Stimulated activated CD4-positive, alpha-beta T cell treated with anti-CD3 and anti-CD28 coated beads, Interleukin-2, amount 100 ng/mL, for 4 hours (primary cell): ENCODE results near the gene KNSTRN.

ENCODE experiments used
- DNase-seq: peaks from one replicate; pipeline ENCODE4 v3.0.0-alpha.2; 2020; ENCODE audit warnings: low read depth

Gene KNSTRN

DNA sequence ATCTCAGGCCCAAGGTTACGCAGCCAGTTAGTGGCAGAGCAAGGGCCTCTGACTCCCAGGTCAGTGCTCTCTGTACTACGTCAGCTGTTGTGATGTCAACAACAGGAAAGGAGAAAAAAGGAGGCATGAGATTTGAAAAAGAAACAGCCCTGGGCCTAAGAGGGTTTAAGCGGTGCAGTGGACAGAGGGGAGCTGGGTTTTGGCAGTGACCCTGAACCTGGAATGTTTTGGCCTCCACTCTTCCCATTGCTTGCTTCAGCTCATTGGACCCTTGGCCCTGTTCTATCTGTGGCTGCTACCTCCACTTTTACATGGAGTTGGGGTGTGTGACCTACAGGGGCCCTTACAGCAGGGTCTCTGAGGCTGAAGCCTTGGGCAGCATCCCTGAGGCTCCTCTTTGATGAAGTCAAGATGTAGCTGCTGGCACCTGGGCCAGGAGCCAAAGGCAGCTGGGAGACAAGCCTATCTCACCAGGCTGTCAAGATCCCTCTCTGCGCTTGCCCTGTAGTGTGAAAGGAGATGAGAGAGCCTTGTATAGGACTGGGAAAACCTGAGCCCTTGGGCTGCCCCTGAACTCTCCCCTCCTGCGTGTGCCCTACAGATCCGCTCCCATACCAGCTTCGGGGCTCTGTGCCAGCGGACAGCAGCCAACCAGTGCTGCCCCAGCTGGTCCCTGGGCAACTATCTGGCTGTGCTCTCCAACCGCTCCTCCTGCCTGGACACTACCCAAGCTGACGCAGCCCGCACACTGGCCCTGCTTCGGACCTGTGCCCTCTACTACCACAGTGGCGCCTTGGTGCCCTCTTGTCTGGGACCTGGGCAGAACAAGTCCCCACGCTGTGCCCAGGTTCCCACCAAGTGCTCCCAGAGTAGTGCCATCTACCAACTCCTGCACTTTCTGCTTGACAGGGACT, 15.8 kb upstream of the KNSTRN start:
- no peak for DNase-seq

DNA sequence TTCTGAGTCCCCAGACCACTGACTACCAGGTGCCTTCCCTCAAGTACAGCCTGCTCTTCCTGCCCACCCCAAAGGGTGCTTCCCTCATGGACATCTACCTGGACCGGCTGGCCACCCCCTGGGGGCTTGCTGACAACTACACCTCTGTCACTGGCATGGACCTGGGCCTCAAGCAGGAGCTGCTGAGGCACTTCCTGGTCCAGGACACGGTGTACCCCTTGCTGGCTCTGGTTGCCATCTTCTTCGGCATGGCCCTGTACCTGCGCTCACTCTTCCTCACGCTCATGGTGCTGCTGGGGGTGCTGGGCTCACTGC, 15.2 kb upstream of the KNSTRN start:
- no peak for DNase-seq

DNA sequence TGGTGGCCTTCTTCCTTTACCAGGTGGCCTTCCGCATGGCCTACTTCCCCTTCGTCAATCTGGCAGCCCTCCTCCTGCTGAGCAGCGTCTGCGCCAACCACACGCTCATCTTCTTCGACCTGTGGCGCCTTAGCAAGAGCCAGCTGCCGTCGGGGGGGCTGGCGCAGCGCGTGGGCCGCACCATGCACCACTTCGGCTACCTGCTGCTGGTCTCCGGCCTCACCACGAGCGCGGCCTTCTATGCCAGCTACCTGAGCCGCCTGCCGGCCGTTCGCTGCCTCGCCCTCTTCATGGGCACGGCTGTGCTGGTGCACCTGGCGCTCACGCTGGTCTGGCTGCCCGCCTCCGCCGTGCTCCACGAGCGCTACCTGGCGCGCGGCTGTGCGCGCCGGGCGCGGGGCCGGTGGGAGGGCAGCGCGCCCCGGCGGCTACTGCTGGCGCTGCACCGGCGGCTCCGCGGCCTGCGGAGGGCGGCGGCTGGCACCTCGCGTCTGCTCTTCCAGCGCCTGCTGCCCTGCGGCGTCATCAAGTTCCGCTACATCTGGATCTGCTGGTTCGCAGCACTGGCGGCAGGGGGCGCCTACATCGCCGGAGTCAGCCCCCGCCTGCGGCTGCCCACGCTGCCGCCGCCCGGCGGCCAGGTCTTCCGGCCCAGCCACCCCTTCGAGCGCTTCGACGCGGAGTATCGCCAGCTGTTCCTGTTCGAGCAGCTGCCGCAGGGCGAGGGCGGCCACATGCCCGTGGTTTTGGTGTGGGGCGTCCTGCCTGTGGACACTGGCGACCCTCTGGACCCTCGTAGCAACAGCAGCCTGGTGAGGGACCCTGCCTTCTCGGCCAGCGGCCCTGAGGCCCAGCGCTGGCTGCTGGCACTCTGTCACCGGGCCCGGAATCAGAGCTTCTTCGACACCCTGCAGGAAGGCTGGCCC, 14.6 kb upstream of the KNSTRN start:
- DNase-seq: peak; percentile 84

DNA sequence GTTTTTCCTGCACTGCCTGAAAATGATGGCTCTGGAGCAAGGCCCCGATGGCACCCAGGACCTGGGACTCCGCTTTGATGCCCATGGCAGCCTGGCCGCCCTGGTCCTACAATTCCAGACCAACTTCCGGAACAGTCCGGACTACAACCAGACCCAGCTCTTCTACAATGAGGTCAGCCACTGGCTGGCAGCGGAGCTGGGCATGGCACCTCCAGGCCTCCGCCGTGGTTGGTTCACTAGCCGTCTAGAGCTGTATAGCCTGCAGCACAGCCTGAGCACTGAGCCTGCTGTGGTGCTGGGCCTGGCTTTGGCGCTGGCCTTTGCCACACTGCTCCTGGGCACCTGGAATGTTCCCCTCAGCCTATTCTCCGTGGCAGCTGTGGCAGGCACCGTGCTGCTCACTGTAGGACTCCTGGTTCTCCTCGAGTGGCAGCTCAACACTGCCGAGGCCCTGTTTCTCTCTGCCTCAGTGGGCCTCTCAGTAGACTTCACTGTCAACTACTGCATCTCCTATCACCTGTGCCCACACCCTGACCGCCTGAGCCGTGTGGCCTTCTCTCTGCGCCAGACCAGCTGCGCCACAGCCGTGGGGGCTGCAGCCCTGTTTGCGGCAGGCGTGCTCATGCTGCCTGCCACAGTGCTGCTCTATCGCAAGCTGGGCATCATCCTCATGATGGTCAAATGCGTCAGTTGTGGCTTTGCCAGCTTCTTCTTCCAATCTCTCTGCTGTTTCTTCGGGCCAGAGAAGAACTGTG, 13.6 kb upstream of the KNSTRN start:
- no peak for DNase-seq

DNA sequence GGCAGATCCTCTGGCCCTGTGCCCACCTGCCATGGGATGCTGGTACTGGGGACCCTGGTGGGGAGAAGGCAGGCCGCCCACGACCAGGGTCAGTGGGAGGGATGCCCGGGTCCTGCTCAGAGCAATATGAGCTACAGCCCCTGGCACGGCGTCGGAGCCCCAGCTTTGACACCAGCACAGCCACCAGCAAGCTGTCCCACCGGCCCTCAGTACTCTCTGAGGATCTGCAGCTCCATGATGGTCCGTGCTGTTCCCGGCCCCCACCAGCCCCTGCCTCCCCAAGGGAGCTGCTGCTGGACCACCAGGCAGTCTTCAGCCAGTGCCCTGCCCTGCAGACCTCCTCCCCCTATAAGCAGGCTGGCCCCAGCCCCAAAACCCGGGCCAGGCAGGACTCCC, 13.0 kb upstream of the KNSTRN start:
- DNase-seq: no peak

DNA sequence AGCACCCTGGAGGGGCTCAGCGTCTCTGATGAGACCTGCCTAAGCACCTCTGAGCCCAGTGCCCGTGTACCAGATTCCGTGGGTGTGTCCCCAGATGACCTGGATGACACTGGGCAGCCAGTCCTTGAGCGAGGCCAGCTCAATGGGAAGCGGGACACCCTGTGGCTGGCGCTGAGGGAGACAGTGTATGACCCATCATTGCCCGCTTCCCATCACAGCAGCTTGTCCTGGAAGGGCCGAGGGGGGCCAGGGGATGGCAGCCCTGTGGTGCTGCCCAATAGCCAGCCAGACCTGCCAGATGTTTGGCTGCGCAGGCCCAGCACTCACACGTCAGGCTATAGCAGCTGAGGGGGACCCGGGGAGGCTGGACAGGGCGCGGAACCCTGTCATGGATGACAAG, 12.6 kb upstream of the KNSTRN start:
- no peak for DNase-seq

DNA sequence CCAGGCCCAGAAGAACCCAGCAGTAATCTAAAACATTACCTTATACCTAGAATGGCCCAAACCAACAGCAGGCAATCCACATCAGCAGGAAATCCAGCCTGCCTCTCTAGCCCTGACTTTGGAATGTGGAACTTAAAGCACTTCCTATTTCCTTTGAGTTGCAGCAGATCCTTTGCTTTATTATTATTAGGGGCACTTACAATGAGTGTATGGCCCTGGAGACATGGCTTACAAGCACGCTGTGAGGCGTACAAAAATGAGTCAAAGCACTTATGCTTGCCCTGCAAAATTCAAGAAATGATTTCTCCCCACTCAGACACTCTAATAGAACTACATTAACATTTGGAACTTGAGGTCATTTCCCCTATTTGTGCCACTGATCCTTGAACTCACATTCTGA, 9.5 kb upstream of the KNSTRN start:
- DNase-seq: no peak

DNA sequence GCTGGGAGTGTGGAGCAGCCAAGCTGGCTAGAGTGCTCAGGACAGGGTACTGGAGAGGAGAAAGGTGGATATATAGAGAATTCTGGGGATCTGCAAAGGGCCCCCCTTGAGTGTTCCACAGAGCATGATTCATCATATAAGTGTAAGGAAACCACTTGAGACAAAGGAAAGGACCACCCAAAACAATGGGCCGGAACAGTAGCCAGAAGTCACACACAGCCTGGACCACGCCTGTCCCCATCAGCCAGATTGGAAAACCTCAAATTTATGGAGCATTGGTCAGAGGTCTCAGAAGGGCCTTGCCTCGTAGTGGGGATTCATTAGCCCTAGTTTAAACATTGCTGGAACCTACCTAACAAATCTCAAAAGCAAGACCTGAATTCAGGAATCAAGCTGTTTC, 4.9 kb upstream of the KNSTRN start:
- no peak for DNase-seq

DNA sequence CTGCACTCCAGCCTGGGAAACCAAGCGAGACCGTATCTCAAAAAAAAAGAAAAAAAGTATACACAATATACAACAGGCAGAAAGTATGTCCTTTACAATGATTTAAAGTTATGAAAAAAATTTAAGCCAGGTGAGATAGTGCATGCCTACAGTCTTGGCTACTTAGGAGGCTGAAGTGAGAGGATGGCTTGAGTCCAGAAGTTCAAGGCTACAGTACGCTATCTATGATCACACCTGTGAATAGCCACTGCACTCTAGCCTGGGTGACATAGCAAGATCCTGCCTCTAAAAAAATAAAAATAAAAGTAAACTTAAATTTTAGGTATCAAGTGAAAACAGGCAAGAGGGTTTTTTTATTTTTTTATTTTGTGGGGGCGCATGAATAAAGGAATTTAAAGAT, 3.1 kb upstream of the KNSTRN start:
- DNase-seq: no peak

DNA sequence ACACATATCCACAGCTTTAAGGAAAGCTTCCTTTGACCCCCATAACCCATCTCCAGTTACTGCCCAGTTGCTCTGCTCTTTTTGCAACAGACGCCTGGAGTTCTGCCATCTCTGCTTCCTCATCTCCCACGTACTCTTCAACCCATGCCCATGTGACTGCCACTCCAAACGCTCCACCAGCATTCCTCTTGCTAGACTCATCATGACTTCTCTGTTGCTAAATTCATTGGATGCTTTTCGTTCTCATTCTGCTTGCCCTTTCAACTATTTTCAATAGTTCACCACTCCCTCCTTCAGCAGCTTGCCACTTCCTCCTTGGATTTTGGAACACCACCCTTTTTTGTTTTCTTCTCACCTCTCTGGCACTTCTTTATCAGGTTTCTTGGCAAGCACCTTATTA, 2.7 kb upstream of the KNSTRN start:
- no peak for DNase-seq

DNA sequence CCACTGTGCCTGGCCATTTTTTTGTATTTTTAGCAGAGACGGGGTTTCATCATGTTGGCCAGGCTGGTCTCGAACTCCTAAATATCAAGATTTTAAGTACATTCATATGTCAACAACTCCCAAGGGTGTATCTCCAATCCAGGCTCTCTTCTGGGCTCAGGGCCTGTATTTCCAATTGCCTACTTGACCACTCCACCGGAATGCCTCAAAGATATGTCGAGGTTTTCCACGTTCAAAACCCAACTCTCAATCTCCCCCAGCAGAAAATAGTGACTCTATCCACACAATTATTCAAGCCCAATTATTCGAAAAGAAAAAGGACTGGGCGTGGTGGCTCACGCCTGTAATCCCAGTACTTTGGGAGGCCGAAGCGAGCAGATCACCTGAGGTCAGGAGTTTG, 1.9 kb upstream of the KNSTRN start:
- no peak for DNase-seq

DNA sequence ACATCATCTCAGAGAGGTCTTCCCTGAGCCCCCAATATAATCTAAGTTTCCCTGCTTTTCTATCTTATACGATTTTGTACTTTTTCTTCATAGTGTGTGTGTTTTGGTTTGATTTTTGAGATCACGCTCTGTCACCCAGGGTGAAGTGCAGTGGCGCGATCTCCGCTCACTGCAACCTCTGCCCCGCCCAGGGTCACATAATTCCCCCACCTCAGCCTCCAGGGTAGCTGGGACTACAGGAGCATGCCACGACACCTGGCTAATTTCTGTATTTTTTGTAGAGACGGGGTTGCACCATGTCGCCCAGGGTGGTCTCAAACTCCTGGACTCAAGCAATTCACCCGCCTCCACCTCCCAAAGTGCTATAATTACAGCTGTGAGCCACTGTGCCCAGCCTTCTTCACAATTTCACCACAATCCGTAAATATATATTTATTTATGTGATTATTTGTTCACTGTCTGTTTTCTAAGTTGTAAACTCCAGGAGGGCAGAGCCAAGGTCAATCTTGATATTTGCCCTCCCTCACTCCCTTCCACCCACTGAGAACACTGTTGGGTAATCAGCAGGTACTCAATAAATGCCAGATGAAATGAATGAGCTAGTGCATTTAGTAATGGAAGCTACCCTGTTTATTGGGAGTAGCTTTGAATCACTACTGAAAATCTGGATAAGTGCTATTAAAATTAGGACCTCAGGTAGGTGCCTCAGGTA, 547 bp upstream of the KNSTRN start:
- DNase-seq: no peak

DNA sequence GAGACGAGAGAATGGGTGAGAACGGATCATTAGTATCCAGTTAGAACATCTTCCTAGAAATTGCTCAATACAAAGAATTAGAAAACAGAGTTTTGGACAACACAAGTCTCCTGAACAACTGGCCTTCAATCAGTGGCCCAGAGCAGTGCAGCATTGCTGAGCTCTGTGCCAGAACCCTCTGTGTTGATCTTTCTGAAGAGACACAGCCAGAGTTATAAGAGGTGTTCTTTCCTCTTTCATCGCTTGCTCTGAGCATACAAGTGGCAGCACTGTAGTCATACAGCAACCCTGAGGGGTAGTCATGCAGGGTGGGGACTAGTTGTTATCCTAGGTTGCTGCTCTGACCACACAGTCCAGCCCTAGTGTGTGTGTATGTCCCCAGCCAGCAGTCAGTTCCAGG, 4.0 kb downstream of the KNSTRN start:
- no peak for DNase-seq

DNA sequence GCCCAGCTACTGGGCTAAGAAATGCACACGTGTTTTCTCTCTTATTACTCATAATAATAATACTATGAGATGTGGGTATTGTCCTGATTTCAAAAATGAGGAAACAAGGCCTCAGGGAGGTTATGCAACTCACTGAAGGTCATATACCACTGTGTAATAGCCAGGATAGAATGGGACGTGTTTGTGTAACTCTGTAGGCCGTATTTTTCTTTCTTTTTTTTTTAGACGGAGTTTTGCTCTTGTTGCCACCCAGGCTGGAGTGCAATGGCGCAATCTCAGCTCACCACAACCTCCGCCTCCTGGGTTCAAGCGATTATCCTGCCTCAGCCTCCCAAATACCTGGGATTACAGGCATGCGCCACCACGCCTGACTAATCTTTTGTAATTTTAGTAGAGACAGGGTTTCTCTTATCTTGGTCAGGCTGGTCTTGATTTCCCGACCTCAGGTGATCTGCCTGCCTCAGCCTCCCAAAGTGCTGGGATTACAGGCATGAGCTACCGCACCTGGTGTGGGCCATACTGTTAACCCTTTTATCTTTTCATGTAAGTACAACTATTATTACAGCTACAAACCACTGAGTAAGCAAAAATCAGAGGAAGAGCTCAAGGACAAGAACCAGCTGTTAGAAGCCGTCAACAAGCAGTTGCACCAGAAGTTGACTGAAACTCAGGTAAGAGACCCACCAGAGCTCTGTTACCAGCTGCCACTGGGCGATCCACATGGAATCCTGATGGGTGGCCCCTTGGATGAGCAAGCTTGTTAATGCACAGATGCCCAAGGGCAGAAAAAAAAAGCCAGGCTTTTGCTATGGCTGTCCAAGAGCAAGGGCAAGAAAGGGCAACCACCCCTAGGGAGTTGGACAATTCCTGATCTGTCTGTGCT, 6.7 kb downstream of the KNSTRN start:
- no peak for DNase-seq

DNA sequence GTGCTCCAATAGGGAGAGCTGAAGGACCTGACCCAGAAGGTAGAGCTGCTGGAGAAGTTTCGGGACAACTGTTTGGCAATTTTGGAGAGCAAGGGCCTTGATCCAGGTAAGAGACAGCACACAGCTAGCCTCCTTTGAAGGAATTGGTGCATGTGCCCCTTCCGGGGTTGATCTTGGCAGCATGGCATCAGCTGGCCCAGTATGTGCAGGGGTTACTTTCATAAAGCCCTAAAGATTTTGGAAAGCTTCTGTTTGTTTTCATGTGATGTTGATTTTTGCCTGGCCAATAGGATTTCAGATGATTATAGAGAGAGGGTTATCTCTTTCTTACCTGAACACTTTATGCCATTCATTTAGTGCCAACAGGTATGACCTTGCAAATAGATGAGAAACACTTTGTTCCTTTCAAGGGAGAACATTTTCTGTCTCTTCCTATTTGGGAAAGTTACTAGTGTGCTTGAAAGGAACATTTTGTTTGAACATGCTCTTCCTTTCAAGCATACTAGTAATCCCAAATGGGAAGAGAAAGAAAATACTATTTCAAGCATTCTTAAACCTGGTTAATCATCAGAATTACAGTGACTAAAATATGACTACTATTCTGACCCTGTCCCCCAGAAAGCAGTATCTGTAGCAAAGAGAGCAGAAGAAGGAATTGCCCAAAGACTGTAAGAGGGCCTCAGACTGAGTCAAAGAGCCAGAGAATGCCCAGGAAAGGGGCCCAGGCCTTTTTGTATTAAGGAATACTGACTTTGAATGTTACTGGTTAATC, 7.5 kb downstream of the KNSTRN start:
- no peak for DNase-seq

DNA sequence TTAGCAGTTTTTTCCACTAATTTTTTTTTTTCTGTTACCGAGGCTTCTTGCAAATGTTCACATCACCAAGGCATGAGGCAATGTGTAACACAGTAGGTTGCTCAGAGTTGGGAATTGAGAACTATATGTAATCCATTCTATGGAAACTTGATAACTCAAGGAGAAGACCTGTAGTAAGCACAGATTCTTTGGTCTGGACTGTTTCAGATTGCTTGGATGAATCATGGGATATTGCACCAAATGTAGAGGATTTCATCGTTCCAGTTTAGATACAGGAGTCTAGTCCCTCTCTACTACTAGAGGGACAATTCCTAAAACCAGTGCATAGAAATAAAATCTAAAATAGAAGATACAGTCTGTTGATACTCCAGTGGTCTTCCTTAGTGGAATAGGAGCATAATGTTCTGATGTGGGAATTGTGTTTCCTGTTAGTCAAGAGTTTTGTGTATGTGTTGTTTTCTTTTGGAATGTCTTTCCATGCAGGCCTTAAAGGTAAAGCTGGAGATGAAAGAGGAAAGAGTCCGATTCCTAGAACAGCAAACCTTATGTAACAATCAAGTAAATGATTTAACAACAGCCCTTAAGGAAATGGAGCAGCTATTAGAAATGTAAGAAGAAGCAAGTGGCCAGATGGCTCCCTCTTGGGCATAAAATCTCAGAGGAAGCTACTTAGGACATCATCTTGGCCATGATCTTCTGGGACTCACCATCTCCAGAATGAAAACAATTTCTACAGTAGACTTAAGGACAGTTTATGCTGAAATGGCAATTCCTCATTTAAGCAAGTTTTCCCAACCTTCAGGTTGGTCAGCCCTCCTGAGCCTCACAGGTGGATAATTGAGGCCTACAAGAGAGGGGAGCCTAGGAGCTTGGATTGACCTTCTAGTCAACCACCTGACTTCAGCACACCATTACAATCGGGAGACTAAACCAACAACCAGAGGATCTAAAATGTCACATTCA, 10.7 kb downstream of the KNSTRN start:
- no peak for DNase-seq

DNA sequence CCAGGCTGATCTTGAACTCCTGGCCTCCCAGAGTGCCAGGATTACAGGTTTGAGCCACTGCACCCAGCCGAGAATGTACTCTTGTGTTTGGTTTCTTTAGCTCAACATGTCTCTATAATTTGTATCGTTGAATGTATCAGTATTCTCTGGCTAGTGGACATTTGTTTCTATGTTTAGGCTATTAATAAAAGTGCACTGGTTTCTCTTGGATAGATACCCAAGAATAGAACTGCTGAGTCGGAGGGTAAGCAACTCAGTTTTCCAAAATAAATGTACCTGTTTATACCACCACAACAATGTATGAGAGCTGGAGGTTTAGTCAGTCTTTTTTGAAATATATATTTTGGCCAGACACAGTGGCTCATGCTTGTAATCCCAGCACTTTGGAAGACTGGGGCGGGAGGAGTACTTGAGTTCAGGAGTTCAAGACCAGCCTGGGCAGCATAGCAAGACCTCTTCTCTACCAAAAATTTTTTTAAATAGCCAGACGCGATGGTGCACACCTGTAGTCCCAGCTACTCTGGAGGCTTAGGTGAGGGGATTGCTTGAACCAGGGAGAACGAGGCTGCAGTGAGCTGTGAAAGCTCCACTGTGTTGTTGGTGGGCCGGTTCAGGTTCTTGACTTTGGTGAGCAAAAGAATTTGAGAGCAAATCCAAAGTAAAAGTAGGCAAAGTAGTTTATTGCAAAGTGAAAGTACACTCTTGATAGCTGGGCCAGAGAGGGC, 15.3 kb downstream of the KNSTRN start:
- DNase-seq: no peak

DNA sequence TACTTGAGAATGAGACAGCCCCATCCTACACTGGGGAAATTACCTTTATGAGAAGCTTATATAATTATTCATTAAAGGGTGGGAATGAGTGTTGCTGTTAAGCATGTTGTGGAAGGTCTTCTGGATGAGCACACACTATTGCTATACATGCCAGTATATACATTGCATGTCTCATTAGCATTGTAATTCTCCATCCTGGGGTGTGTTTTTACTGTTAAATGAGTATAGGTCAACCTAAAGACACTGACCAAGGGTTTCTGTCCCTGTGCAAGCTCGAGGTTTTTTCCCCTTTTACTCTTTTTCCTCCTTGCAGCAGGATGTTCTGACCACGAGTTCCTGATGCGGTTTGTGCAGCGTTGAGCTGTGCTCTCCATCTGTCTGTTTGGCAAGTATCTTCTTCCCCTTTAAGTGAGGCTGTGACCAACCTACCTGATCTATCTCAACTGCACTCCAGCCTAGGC, 15.9 kb downstream of the KNSTRN start:
- no peak for DNase-seq
